Glutamatergic neuron (in vitro differentiated cells): Measurements from ENCODE around the gene PRDM16. TPM values are rescaled to one million over a fixed set of nuclear protein-coding genes. Genes with fewer than 3 reads are reported as not detected.

ENCODE experiments used
- DNase-seq: peaks from one replicate; pipeline ENCODE4 v3.0.0; 2022
- H3K27ac Mint-ChIP-seq: one replicate; pipeline ENCODE4 v1.8.0; 2020; ENCODE audit warnings: mild to moderate bottlenecking, mixed read lengths, inconsistent platforms; ENCODE audit not compliant: unreplicated experiment
- H3K27me3 Mint-ChIP-seq: one replicate; pipeline ENCODE4 v1.8.0; 2020; ENCODE audit warnings: mild to moderate bottlenecking, moderate library complexity, mixed read lengths, inconsistent platforms; ENCODE audit not compliant: unreplicated experiment
- H3K36me3 Mint-ChIP-seq: one replicate; pipeline ENCODE4 v1.8.0; 2020; ENCODE audit warnings: mild to moderate bottlenecking, mixed read lengths, inconsistent platforms; ENCODE audit not compliant: unreplicated experiment
- H3K4me1 Mint-ChIP-seq: one replicate; pipeline ENCODE4 v1.8.0; 2020; ENCODE audit warnings: mild to moderate bottlenecking, low read depth, mixed read lengths, inconsistent platforms; ENCODE audit not compliant: unreplicated experiment
- H3K4me3 Mint-ChIP-seq: one replicate; pipeline ENCODE4 v1.8.0; 2020; ENCODE audit warnings: mild to moderate bottlenecking, mixed read lengths, inconsistent platforms; ENCODE audit not compliant: unreplicated experiment
- H3K9me3 Mint-ChIP-seq: one replicate; pipeline ENCODE4 v1.8.0; 2020; ENCODE audit warnings: mild to moderate bottlenecking, moderate library complexity, mixed read lengths, inconsistent platforms; ENCODE audit not compliant: unreplicated experiment
- total RNA-seq: library from RNA; stranded (reverse); fragmentation: NEBNext Ultra II Directional; extraction: Animal tissue kit (Norgen Biotek cat#: 25700); gene quantifications from one replicate; pipeline ENCODE4 v1.2.1, GENCODE V29; 2021; ENCODE audit not compliant: unreplicated experiment
- TF ChIP-seq, protein P1 (sequence below): fragments of 200-600 bp; sonication (generic); IDR thresholded peaks from one replicate; pipeline ENCODE4 v1.5.0; 2021; ENCODE audit not compliant: partially characterized antibody, unreplicated experiment

The PRDM16 gene
- total RNA-seq, 1 donor from 2014 or later, result 0.07 TPM

DNA sequence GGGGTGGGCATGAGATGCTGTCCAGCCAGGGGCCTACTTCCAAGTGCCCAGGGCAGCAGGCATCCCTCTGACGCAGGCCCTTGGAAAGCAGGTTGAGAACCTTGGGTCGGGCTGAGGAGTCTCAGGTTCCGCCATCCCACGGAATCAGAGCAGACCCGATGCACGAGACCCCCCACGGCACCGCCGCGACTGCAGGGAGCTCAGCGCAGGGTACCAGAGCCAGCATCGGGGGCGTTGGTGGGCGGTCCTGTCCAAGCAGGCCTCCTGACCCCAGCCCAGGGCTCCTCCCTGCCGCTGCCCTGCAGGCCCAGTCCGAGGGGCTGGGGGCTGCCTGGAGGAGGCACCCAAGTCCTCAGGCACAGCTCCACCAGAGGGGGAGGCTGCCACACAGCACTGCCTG lies 177.2 kb downstream of the PRDM16 start:
- Mint-ChIP-seq H3K36me3 (no peaks in the 10 kb centered on the region), H3K4me3 (no peak overlapping the region), H3K9me3 (peaks cover 3% of the 10 kb centered on the region), H3K27me3 (peaks cover 8% of the 10 kb centered on the region), H3K27ac (no peak overlapping the region), H3K4me1 (peaks cover 7% of the 10 kb centered on the region)
- TF ChIP-seq, protein P1, sequence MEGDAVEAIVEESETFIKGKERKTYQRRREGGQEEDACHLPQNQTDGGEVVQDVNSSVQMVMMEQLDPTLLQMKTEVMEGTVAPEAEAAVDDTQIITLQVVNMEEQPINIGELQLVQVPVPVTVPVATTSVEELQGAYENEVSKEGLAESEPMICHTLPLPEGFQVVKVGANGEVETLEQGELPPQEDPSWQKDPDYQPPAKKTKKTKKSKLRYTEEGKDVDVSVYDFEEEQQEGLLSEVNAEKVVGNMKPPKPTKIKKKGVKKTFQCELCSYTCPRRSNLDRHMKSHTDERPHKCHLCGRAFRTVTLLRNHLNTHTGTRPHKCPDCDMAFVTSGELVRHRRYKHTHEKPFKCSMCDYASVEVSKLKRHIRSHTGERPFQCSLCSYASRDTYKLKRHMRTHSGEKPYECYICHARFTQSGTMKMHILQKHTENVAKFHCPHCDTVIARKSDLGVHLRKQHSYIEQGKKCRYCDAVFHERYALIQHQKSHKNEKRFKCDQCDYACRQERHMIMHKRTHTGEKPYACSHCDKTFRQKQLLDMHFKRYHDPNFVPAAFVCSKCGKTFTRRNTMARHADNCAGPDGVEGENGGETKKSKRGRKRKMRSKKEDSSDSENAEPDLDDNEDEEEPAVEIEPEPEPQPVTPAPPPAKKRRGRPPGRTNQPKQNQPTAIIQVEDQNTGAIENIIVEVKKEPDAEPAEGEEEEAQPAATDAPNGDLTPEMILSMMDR, result no peak
- DNase-seq, result no peak

DNA sequence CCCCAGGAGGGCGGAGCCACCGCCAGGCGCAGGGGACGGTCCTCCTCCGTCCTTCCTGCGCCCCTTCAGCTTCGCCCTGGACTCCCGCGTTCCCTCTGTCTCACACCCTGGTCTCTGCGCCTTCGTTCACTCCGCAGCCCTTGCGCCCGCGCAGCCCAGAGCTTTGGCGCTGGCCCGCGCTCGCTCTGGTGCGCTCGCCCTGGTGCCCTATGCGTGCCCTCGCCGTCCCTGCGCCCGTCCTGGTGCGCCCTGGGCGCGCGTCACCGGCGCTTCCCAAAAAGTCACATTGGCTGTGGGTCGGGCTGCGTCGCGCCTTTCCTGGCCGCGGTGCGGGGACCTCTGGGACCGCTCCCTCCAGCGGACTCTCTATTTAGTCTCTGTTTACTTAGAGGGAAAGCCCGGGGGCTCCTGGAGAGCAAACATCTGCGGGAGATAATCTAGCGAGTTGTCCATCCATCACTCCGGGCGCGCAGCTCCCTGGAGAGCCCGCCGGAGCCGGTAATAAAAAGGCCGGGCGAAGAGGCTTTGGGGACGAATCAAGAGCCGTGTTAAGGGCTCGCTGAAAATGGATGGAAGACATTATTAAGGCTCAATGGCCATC lies 178.6 kb downstream of the PRDM16 start:
- Mint-ChIP-seq H3K27ac (no peak overlapping the region), H3K4me3 (no peak overlapping the region)

DNA sequence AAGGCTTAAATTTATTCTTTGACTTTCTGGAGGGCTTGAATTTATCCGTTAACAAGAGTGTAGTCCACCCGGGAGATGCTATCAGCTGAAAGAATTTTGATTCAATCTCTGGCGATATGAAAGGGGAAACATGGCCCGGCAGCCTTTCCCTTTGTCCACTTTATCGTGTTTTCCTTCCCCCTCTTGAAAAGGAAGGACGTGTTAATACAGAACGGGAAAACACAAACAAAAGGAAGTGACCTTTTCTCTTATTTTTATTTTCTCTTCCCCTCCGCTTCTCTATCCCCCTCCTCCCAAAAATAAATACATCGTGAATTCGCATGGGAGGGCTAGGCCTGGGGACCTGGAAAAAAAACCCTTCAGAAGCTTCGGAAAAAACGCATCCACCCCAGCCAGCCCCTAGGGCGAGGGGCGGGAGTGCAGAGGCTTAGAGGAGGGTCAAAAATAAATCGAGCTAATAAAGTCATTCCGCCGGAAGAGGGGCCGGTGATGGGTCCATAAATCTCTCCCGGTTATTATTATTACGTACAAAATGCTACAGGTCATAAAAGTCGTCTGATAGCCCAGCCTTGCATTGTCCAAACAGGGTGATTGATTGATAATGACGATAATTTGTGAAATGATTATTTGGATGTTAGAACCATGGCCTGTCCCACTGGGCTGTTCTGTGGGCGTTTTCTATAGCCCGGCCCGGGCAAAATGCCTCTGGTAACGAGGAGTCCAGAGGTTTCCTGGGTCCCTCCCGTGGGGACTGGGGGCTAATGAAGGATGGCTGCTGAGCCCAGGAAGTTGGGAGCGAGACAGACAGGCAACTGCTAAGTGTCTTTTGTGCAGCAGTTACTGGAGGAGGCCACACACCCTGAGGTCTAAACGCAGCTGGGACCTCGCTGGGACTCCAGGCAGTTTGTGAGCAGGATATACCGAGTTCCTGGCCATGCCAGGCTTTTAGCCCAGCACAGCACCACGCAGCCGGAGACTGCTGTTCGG lies 179.4 kb downstream of the PRDM16 start:
- TF ChIP-seq, protein P1, result no peak
- Mint-ChIP-seq H3K4me3 (no peak overlapping the region), H3K36me3 (no peaks in the 10 kb centered on the region), H3K4me1 (peaks cover 7% of the 10 kb centered on the region), H3K9me3 (peaks cover 2% of the 10 kb centered on the region), H3K27me3 (peaks cover 6% of the 10 kb centered on the region), H3K27ac (no peak overlapping the region)
- DNase-seq, result no peak

More for the DNA sequence above, 178.6 kb downstream of the PRDM16 start:
- TF ChIP-seq, protein P1, result no peak
- Mint-ChIP-seq H3K27me3 (peaks cover 6% of the 10 kb centered on the region), H3K36me3 (no peaks in the 10 kb centered on the region), H3K4me1 (peaks cover 7% of the 10 kb centered on the region), H3K9me3 (peaks cover 2% of the 10 kb centered on the region)
- DNase-seq, result peak; percentile 55

DNA sequence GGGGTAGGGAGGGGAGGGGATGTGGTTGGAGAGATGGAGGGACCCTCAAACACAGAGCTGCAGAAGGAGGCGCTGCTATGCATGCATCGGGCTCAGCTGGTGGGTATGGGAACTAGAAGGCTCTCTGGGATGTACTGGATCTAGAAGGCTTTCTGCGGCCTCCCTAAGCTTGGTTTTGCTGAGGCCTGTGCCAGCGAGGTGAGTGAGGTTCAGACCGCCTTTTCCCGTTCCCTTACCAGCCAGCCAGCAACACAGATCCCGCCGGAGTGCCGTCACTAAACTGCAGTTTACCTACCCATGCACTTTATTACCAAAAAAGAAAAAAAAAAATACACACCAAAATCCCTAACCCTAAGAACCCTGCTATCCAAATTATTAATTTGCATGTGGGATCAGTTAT lies 180.2 kb downstream of the PRDM16 start:
- H3K27me3 Mint-ChIP-seq, result peaks cover 6% of the 10 kb centered on the region
- peaks cover 7% of the 10 kb centered on the region for H3K4me1 Mint-ChIP-seq
- peaks cover 2% of the 10 kb centered on the region for H3K9me3 Mint-ChIP-seq
- H3K4me3 Mint-ChIP-seq, result no peak overlapping the region
- TF ChIP-seq, protein P1, result no peak
- DNase-seq, result no peak
- no peaks in the 10 kb centered on the region for H3K36me3 Mint-ChIP-seq
- H3K27ac Mint-ChIP-seq, result no peak overlapping the region
